Measurements from ENCODE around the gene SORCS2.

DNA sequence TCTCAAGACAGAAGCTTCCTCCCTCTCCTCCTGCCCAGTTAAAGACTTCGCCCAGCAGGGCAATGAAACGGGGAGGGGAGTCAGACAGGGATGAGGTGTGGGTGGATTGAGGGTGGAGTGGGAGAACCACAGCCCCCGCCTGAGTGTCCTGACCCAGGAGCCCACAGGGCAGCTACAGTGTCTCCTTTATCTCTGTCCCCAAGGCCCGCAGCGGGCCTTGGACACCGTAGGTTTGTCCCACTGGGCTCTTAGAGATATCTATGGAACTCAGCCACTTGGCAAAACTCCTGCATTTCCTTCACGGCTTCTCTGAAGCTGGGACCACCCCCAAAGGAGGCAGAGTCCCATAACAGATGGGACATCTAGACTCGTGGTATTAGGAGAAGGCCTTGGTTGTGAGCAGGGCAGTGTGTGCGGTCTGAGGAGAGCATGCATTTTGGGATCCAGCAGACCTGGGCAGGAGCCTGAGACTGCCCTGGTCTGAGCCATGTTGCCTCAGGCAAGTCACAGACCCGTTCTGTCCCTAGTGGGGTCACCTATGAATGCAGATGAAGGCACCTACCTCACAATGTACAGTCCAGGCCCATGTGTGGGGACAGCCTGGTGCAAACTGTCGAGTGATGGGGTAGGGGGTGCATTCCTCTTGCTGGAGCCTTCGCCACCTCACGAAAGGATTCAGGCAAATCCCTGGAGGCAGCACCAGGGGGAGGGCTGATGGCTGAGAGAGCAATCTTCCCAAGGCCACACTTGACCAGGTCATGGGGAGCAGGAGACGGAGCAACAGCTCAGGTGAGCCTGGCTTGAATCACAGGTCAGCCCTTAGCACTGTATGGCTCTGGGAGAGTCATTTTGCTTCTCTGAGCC lies 468.1 kb downstream of the SORCS2 start:
- TF ChIP-seq, protein P1, sequence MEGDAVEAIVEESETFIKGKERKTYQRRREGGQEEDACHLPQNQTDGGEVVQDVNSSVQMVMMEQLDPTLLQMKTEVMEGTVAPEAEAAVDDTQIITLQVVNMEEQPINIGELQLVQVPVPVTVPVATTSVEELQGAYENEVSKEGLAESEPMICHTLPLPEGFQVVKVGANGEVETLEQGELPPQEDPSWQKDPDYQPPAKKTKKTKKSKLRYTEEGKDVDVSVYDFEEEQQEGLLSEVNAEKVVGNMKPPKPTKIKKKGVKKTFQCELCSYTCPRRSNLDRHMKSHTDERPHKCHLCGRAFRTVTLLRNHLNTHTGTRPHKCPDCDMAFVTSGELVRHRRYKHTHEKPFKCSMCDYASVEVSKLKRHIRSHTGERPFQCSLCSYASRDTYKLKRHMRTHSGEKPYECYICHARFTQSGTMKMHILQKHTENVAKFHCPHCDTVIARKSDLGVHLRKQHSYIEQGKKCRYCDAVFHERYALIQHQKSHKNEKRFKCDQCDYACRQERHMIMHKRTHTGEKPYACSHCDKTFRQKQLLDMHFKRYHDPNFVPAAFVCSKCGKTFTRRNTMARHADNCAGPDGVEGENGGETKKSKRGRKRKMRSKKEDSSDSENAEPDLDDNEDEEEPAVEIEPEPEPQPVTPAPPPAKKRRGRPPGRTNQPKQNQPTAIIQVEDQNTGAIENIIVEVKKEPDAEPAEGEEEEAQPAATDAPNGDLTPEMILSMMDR (IDR thresholded peaks at IDR 0.05), result no peak
- TF ChIP-seq POLR2A (IDR thresholded peaks at IDR 0.05), result no peak
